Epithelial cell of prostate (primary cell): Measurements from ENCODE around the gene MRI1.
"Not testable (repeated sequence)": the region's sequence is repeated elsewhere in the genome, so short reads cannot be mapped to it uniquely, and the experiment has no call there.

Experiments used
- DNase-seq: peaks from one replicate; pipeline ENCODE4 v3.0.0-alpha.2; 2011; ENCODE audit warnings: low read depth, low spot score
- H3K27ac ChIP-seq: fragments of 450-650 bp; 2 replicates; pipeline ENCODE4 v1.5.1; 2017; ENCODE audit warnings: mild to moderate bottlenecking

Gene MRI1

DNA sequence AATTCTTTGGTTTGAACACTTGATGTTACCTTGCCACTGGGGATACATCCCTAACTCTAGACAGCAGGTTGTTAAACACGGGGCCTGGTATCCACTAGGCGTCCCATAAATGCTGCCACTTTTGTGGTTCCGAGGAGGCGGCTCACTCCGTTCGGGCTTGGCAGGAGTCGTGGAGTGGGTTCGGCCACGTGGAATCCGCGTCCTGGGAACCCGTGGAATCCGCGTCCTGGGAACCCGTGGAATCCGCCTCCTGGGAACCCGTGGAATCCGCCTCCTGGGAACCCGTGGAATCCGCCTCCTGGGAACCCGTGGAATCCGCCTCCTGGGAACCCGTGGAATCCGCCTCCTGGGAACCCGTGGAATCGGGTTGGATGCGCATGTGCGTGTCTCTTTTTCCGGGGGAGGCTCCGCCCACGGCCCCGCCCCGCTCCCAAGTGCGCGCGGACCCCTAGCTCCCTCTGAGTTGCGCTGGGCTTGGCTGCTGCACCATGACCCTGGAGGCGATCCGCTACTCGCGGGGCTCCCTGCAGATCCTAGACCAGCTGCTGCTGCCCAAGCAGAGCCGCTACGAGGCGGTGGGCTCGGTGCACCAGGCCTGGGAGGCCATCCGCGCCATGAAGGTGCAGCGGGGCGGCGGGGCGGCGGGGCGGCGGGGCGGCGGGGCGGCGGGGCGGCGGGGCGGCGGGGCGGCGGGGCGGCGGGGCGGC is at the start of gene MRI1:
Gene MRI1, plus strand, starts transcription at position 422 of the 707 bp plus-strand sequence. Its CDS starts 67 bp downstream, at position 489.
- H3K27ac ChIP-seq: peak within 1 kb of the TSS; percentile 44
- DNase-seq: no peak

DNA sequence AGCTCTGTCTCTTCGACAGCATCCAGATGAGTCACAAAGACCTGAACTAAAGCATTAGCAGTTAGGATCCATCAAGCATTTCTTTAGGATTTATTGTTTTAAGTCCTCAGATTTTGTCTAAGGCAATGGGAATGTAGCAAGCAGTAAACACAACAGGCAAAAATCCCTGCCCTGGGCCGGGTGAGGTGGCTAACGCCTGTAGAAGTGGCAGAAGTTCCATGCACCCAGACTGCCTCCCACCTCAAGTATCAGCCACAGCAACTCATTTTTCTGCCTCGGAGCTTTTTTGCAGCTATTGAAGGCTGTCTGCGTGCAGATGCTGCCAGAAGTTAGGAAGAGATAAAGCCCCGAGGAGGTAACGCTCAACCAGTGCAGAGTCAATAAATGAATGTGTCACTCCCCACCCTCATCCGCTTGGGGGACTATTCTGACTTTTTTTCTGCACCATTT is 47.1 kb upstream of the MRI1 start:
- DNase-seq: no peak
- H3K27ac ChIP-seq: no peak overlapping the region

DNA sequence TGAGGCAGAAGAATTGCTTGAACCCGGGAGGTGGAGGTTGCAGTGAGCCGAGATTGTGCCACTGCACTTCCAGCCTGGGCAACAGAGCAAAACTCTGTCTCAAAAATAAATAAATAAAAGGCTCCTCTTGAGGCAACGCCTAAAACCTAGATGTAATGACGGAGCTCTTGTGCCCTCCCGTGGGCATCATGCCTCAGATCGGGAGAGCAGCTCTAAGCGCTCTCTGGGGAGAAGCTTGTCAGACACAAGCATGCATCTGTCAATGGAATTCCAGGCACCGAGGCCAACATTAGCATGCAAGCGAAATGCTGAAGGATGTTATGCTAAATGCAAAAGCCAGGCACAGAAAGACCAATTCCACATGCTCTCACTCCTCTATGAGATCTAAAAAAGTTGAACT is 45.6 kb upstream of the MRI1 start:
- no peak for DNase-seq
- no peak overlapping the region for H3K27ac ChIP-seq

GRCh38 chr19:13722146-13722545 is 42.2 kb upstream of the MRI1 start:
- DNase-seq: no peak
- H3K27ac ChIP-seq: no peak overlapping the region

DNA sequence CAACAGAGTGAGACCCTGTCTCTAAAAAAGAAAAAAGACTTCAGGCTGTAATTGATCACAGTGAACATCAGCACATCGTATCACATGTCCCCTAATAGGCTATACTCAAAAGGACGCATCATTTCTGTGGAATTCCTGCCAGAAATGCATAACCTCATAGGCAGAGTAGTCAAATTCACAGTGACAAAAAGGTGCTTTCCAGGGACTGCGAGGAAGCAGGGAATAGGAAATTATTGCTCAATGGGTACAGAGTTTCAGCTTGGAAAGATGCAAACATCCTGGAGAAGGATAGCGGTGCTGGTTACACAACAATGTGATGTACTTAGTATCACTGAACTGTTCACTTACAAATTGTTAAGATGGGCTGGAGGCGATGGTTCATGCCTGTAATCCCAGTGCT is 41.1 kb upstream of the MRI1 start:
- no peak overlapping the region for H3K27ac ChIP-seq
- DNase-seq: no peak

DNA sequence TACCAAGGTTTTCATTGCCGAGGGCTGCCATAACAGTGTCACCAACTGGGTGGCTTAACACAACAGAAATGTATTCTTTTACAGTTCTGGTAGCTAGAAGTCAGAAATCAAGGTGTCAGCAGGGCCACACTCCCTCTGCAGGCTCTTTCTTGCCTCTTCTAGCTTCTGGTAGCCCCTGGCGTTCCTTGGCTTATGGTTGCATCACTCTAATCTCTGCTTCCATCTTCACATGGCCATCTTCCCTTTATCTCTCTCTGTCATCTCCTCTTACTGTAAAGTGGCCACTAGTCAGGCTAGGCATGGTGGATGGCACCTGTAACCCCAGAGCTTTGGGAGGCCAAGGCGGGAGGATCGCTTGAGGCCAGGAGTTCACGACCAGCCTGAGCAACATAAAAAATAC is 38.0 kb upstream of the MRI1 start:
- H3K27ac ChIP-seq: no peak overlapping the region
- DNase-seq: no peak

- no peak for DNase-seq
Measured at GRCh38 chr19:13727798-13728197, 36.5 kb upstream of the MRI1 start.

GRCh38 chr19:13729859-13730258 is 34.5 kb upstream of the MRI1 start:
- no peak overlapping the region for H3K27ac ChIP-seq
- DNase-seq: no peak

More at GRCh38 chr19:13727798-13728197, 36.5 kb upstream of the MRI1 start:
- H3K27ac ChIP-seq: no peak overlapping the region

- DNase-seq: peak; percentile 83
- peak overlapping the region; percentile 93 for H3K27ac ChIP-seq
Measured at GRCh38 chr19:13731147-13731964, 33.0 kb upstream of the MRI1 start.

- no peak for DNase-seq
Measured at GRCh38 chr19:13732337-13732736, 32.0 kb upstream of the MRI1 start.

DNA sequence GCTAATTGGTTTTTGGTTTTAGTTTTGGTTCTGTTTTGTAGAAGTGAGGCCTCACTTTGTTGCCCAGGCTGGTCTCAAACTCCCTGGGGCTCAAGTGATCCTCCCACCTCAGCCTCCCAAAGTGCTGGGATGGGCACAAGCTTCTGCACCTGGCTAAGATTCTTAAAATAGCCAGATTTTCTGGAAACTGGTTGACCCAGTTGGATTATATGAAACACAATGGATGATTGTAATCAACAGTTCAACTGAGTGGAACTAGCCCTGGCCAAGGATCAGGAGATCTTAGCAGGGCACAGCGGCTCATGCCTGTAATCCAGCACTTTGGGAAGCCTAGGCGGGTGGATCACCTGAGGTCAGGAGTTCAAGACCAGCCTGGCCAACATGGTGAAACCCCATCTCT is 29.6 kb upstream of the MRI1 start:
- DNase-seq: no peak
- no peak overlapping the region for H3K27ac ChIP-seq

More at GRCh38 chr19:13732337-13732736, 32.0 kb upstream of the MRI1 start:
- H3K27ac ChIP-seq: peak overlapping the region; percentile 93

- H3K27ac ChIP-seq: no peak overlapping the region
- DNase-seq: no peak
Measured at GRCh38 chr19:13738073-13738472, 26.2 kb upstream of the MRI1 start.

DNA sequence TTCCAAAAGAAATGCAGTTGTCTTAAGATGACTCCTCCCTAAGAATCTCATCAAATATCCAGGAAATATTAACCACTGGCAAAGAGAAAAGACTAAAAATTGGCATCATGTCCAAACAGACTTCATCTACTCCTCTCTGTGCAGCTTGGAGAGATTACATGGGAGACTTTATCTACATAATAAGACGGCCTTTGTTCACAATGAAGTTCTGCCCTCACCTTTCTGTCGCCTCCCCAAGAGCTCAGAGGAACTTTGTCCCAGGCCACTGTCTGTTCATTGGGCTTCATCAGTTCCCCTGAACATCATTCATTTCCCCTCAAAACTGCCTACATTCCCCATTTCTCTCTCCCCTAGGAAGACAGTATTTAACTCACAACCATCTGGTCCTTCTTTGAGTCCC is 22.4 kb upstream of the MRI1 start:
- no peak for DNase-seq
- H3K27ac ChIP-seq: no peak overlapping the region

DNA sequence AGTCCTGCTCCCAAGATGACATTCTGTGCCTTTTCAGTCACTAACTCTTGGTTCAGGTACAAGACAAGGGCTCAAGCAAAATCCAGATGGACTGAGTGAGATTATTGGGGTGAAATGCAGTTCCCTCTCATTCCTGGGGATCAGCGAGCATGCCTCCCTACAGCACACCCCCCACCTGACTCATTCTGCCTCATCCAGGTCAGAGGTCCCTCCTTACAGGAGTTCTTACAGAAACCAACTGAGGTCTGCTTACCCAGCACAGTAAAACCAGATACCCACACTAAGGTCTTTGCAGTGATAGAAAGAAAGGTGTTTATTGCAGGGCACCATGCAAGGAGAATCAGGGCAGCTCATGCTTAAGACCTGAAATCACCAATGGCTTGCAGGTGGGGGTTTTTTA is 21.6 kb upstream of the MRI1 start:
- no peak overlapping the region for H3K27ac ChIP-seq
- no peak for DNase-seq

DNA sequence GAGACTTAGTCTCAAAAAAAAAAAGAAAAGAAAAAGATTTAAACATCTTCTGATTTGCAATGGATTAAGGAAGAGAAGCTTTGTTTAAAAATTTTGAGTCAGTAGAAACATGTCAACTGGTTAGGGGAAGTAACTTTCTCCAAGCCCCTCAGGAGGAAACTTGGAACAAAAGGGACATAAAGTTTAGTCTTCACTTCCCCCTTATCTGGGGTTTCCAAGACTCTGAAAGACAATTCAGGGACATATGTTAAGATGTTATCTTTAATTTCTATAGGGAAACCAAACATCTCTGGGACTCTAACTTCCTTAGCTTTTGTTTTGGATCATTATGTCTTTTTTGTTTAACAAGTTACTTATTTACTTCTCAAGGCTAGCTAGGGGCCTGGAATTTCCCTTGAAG is 20.1 kb upstream of the MRI1 start:
- no peak overlapping the region for H3K27ac ChIP-seq
- DNase-seq: no peak

- no peak overlapping the region for H3K27ac ChIP-seq
- no peak for DNase-seq
Measured at GRCh38 chr19:13747098-13747453, 17.2 kb upstream of the MRI1 start.

GRCh38 chr19:13748169-13748828 is 16.0 kb upstream of the MRI1 start:
- DNase-seq: no peak
- H3K27ac ChIP-seq: peak overlapping the region; percentile 78

- DNase-seq: no peak
- H3K27ac ChIP-seq: no peak overlapping the region
Measured at GRCh38 chr19:13751436-13751835, 12.9 kb upstream of the MRI1 start.

DNA sequence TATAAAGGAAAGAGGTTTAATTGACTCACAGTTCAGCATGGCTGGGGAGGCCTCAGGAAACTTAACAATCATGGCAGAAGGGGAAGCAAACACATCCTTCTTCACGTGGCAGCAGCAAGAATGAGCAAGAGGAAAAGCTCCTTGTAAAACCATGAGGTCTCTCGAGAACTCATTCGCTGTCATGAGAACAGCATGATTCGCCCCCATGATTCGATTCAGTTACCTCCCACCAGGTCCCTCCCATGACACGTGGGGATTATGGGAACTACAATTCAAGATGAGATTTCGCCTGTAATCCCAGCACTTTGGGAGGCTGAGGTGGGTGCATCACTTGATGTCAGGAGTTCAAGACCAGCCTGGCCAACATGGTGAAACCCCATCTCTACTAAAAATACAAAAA is 10.7 kb upstream of the MRI1 start:
- not testable (repeated sequence) for DNase-seq

DNA sequence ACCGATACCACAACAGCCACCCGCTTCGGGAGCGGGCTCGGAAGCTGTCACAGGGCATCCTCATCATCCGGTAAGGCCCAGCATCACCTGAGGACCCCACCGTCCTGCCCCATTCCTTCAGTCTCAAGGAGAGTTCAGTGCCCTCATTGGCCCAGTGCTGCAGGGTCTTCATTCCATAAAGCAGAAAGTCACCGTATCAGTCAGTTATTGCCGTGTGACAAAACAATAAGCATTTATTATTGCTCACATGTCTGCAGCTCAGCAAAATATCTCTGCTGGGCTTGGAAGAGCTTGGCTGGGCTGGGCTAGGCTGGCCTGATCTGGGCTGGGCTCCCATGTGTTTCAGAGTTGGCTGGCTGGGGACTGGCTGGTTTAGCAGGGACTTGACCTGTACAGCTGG is 8.1 kb upstream of the MRI1 start:
- H3K27ac ChIP-seq: no peak overlapping the region
- DNase-seq: no peak

More for the DNA sequence above, 10.7 kb upstream of the MRI1 start:
- not testable (repeated sequence) for H3K27ac ChIP-seq
